Measurements from ENCODE around the gene RPL26.

Gene RPL26

DNA sequence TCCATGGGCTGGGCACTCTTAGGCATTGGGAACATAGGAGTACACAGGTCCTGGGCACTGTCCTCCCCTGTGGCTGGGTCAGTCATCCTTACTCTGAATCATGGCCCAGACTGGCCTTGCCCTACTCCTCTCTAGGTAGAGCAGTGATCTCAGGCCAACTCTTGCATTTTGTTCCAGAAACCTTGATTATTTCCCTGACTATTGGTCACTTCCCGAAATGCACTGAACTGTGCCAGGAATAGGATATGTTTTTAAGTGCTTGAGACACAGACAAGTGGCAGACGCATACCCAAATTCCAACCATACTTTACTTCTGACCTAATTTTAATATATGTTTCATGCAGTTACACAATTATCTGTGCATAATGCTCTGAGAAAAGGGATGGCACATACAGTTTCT, 16.8 kb downstream of the RPL26 start:
- TF ChIP-seq, protein P1, sequence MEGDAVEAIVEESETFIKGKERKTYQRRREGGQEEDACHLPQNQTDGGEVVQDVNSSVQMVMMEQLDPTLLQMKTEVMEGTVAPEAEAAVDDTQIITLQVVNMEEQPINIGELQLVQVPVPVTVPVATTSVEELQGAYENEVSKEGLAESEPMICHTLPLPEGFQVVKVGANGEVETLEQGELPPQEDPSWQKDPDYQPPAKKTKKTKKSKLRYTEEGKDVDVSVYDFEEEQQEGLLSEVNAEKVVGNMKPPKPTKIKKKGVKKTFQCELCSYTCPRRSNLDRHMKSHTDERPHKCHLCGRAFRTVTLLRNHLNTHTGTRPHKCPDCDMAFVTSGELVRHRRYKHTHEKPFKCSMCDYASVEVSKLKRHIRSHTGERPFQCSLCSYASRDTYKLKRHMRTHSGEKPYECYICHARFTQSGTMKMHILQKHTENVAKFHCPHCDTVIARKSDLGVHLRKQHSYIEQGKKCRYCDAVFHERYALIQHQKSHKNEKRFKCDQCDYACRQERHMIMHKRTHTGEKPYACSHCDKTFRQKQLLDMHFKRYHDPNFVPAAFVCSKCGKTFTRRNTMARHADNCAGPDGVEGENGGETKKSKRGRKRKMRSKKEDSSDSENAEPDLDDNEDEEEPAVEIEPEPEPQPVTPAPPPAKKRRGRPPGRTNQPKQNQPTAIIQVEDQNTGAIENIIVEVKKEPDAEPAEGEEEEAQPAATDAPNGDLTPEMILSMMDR (IDR thresholded peaks at IDR 0.05; ENCODE audit: low read depth, low read length), result no peak
- no peak overlapping the region for H3K4me3 ChIP-seq (ENCODE audit: low read depth, low read length)

DNA sequence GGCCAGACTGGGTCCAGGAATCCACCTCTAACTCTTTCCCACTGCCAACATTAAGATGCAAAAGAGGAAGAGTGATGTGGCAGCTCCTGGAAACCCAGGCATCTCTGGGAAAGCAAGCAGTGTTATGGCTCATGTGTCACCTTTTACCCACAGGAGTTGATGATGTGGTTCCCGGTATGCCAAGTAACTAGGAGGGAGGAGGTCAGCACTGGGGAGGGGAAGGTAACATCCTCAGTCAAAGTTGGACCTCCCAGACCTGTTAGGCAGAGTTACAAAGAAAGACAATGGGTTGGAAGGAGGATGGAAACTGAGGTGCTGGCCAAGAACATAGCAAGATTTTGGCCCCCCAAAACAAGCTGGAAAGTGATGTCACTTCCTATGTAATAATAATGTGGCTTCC, 17.9 kb downstream of the RPL26 start:
- TF ChIP-seq, protein P1 (IDR thresholded peaks at IDR 0.05; ENCODE audit: low read depth, low read length), result no peak
- no peak overlapping the region for H3K4me3 ChIP-seq (ENCODE audit: low read depth, low read length)

- no peak overlapping the region for H3K4me3 ChIP-seq (ENCODE audit: low read depth, low read length)
- TF ChIP-seq, protein P1 (IDR thresholded peaks at IDR 0.05; ENCODE audit: low read depth, low read length), result no peak
These were observed 20.2 kb downstream of the RPL26 start for GRCh38 chr17:8362651-8363332.

DNA sequence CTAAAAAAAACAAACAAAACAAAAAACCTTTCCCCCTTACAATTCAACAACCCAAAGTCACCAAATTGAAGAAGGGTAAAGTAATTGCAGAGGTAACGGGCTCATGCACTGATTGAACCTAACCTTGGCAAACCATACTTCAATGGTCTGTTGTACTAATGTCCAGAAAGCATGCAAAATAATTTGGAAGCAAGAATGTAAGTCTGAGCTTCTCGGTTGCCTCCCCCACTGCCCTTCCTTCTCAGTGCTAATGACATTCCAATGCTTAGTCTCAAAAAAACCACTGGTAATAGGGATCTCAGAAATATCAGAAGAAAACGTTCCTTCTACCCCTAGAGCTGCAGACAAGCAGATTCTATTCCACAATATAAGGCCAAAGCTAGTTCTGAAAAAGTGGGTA, 22.2 kb downstream of the RPL26 start:
- TF ChIP-seq, protein P1 (IDR thresholded peaks at IDR 0.05; ENCODE audit: low read depth, low read length), result no peak
- no peak overlapping the region for H3K4me3 ChIP-seq (ENCODE audit: low read depth, low read length)

GRCh38 chr17:8360260-8360659, 22.7 kb downstream of the RPL26 start:
- no peak overlapping the region for H3K4me3 ChIP-seq (ENCODE audit: low read depth, low read length)

GRCh38 chr17:8359769-8360168, 23.2 kb downstream of the RPL26 start:
- H3K4me3 ChIP-seq (ENCODE audit: low read depth, low read length), result no peak overlapping the region

More at GRCh38 chr17:8360260-8360659, 22.7 kb downstream of the RPL26 start:
- TF ChIP-seq, protein P1 (IDR thresholded peaks at IDR 0.05; ENCODE audit: low read depth, low read length), result no peak

DNA sequence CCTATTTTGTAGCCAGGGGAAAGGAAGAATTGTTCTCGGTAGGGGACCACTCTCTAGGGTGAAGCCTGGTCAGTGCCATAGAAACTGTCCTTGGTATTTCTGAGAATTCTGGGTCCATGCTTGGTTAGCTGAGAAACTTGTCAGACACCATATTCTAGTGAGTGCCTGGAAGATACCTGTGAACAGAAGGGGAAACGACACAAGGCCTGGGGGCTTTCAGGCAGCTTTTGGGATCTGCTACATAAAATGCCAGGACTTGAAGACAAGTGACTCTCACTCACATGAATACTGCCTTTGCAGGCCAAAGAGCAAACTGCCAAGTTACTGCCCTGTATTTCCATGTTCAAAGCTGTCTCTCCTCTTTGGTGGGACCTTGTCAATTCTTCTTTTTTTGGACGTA, 25.1 kb downstream of the RPL26 start:
- TF ChIP-seq, protein P1 (IDR thresholded peaks at IDR 0.05; ENCODE audit: low read depth, low read length), result no peak
- H3K4me3 ChIP-seq (ENCODE audit: low read depth, low read length), result no peak overlapping the region

More at GRCh38 chr17:8359769-8360168, 23.2 kb downstream of the RPL26 start:
- TF ChIP-seq, protein P1 (IDR thresholded peaks at IDR 0.05; ENCODE audit: low read depth, low read length), result no peak
